Ishikawa (cell line): ENCODE data around the gene LCNL1.

Source experiments
- CEBPB ChIP-seq: IDR thresholded peaks from 2 replicates; pipeline ENCODE4 v1.6.1; 2012
- CREB1 ChIP-seq: IDR thresholded peaks from 2 replicates; pipeline ENCODE4 v1.6.1; 2012; ENCODE audit warnings: low read depth
- EGR1 ChIP-seq: IDR thresholded peaks from 2 replicates; pipeline ENCODE4 v1.6.1; 2012
- EP300 ChIP-seq: IDR thresholded peaks from 2 replicates; pipeline ENCODE4 v1.6.1; 2012; ENCODE audit warnings: borderline replicate concordance
- FOXM1 ChIP-seq: IDR thresholded peaks from 2 replicates; pipeline ENCODE4 v1.6.1; 2012; ENCODE audit warnings: low read depth, borderline replicate concordance
- NFIC ChIP-seq: IDR thresholded peaks from 2 replicates; pipeline ENCODE4 v1.6.1; 2012
- RAD21 ChIP-seq: IDR thresholded peaks from 2 replicates; pipeline ENCODE4 v1.6.1; 2012; ENCODE audit warnings: low read depth
- TAF1 ChIP-seq: IDR thresholded peaks from 2 replicates; pipeline ENCODE4 v1.6.1; 2012; ENCODE audit warnings: low read depth, mild to moderate bottlenecking
- TCF12 ChIP-seq: IDR thresholded peaks from 2 replicates; pipeline ENCODE4 v1.6.1; 2012; ENCODE audit warnings: low read depth
- TEAD4 ChIP-seq: IDR thresholded peaks from 2 replicates; pipeline ENCODE4 v1.6.1; 2012
- YY1 ChIP-seq: IDR thresholded peaks from 2 replicates; pipeline ENCODE4 v1.6.1; 2012; ENCODE audit warnings: low read depth
- ZBTB7A ChIP-seq: IDR thresholded peaks from 2 replicates; pipeline ENCODE4 v1.6.1; 2012; ENCODE audit warnings: low read depth
- TF ChIP-seq, protein P1 (sequence below): IDR thresholded peaks from 2 replicates; pipeline ENCODE4 v1.6.1; 2012
- TF ChIP-seq, protein P2 (sequence below): IDR thresholded peaks from 2 replicates; pipeline ENCODE4 v1.6.1; 2012
- TF ChIP-seq, protein P3 (sequence below): IDR thresholded peaks from 2 replicates; pipeline ENCODE4 v1.6.1; 2012; ENCODE audit warnings: low read depth, mild to moderate bottlenecking

LCNL1 gene

DNA sequence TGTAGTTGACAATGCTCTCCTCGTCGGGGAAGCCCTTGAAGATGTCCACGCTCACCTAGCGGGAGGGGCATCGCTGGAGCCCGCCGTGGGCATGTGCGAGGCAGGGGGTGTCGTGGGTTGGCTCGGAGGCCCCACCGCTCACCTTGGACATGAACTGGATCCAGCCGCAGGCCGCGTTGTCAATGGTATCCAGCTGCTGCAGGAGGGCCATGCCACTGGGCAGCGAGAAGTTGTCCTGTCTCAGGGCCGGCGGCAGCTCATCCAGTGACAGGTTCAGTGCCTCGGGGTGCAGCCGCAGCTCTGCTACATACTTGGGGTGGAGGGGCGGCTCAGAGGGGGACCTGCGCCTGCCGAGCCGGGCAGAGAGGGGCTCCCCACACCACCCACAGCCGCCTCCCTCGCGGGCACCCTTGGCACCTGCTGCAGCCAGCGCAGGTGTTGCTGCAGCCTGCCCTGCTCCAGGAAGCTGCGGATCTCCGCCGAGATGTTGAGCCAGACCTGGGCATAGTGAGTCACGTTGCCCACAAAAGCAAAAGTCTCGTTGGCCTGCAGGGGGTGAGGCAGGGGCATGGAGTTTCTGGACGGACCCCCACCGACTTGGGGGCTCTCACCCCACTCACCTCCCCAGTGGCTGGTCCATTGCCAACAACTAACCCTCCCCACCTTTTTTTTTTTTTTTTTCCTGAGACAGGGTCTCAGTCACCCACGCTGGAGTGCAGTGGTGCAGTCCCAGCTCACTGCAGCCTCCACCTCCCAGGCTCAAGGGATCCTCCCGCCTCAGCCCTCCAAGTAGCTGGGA is 36.2 kb downstream of the LCNL1 start:
- no peak for TF ChIP-seq NFIC
- no peak for TF ChIP-seq EP300
- TF ChIP-seq RAD21, result no peak
- TF ChIP-seq YY1, result no peak
- no peak for TF ChIP-seq ZBTB7A
- TF ChIP-seq TEAD4, result no peak
- TF ChIP-seq, protein P1, sequence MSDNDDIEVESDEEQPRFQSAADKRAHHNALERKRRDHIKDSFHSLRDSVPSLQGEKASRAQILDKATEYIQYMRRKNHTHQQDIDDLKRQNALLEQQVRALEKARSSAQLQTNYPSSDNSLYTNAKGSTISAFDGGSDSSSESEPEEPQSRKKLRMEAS, result no peak
- no peak for TF ChIP-seq TCF12
- TF ChIP-seq TAF1, result no peak
- TF ChIP-seq, protein P2, sequence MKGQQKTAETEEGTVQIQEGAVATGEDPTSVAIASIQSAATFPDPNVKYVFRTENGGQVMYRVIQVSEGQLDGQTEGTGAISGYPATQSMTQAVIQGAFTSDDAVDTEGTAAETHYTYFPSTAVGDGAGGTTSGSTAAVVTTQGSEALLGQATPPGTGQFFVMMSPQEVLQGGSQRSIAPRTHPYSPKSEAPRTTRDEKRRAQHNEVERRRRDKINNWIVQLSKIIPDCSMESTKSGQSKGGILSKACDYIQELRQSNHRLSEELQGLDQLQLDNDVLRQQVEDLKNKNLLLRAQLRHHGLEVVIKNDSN, result no peak
- TF ChIP-seq CEBPB, result no peak
- no peak for TF ChIP-seq FOXM1
- TF ChIP-seq, protein P3, sequence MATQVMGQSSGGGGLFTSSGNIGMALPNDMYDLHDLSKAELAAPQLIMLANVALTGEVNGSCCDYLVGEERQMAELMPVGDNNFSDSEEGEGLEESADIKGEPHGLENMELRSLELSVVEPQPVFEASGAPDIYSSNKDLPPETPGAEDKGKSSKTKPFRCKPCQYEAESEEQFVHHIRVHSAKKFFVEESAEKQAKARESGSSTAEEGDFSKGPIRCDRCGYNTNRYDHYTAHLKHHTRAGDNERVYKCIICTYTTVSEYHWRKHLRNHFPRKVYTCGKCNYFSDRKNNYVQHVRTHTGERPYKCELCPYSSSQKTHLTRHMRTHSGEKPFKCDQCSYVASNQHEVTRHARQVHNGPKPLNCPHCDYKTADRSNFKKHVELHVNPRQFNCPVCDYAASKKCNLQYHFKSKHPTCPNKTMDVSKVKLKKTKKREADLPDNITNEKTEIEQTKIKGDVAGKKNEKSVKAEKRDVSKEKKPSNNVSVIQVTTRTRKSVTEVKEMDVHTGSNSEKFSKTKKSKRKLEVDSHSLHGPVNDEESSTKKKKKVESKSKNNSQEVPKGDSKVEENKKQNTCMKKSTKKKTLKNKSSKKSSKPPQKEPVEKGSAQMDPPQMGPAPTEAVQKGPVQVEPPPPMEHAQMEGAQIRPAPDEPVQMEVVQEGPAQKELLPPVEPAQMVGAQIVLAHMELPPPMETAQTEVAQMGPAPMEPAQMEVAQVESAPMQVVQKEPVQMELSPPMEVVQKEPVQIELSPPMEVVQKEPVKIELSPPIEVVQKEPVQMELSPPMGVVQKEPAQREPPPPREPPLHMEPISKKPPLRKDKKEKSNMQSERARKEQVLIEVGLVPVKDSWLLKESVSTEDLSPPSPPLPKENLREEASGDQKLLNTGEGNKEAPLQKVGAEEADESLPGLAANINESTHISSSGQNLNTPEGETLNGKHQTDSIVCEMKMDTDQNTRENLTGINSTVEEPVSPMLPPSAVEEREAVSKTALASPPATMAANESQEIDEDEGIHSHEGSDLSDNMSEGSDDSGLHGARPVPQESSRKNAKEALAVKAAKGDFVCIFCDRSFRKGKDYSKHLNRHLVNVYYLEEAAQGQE, result no peak

DNA sequence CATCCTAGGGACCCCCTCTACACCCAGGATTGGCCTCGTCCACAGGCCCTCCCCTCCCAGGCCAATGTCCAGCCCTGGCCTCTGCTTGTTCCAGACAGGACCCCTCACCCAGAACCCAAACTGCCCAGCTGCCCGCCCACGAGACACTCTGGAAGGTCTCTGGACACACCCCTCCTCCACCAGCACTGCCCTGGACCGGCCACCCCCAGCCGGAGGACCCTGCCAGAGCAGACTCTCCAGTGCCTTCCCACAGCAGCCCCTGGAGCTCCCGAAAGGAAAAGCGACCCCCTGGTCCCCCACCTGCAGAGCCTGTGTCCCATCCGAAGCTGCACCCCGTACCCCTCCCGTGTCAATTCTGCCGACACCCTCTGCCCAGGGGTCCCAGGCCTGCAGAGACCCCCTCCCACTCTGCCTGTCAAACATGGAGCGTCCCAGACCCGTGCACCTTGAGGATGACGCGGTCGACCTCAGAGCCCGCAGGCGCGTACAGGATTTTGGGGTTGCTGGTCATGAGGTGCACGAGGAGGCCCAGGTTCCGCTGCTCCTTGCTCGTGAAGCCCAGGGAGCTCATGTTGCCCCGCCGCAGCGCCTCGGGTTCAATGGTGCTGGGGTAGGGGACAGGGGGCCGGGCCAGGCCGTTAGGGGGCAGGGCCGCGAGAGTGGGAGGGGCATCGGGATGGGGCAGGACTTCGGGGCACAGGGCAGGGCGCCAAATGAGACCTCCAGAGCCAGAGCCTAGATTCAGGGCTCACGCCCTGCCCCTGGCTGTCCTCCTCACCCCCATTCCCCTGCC is 37.3 kb downstream of the LCNL1 start:
- TF ChIP-seq EP300 (no peak), TCF12 (no peak), TEAD4 (no peak), RAD21 (no peak), CEBPB (no peak), CREB1 (no peak), NFIC (no peak)
- TF ChIP-seq, protein P3, result no peak
- TF ChIP-seq, protein P2, result no peak
- TF ChIP-seq, protein P1, result no peak

DNA sequence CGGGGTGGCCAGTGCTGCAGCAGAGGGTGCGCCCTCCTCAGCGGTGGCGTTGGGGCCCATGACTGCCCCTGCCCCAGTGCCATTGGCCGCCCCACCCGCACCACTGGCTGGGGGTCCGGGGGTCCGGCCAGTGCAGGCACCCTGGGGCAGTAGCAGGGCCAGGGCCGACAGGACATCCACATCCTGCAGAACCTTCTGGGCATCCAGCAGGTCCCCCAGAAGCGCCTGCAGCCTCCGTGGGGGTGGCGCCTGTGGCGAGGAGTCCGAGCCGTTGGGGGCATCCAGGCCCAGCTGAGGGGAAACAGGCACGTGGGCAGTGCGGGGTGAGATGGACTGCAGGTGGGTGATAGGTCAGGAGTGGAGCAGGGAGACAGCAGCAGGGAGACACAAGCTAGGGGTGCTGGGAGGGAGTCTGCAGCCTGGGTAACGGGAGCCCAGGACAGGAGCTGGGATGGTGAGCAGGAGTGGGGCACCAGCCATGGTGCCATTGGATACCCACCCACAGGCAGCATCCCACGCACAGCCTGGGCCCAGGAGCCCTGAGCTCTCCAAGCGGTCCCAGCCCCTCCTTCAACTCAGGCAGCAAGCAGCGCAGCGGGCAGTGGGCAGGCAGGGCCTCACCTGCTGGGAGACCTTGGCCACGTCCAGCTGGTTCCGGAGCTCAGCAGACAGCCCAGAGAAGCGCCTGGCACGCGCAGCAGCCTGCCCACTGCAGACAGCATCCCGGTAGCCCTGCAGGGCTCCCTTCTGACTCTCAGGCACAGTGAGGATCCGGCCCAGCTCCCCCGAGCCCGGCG is 38.2 kb downstream of the LCNL1 start:
- no peak for TF ChIP-seq EGR1
- TF ChIP-seq EP300, result no peak
- TF ChIP-seq ZBTB7A, result no peak
- TF ChIP-seq, protein P1, result no peak
- TF ChIP-seq, protein P2, result no peak
- TF ChIP-seq TEAD4, result no peak
- TF ChIP-seq CREB1, result no peak
- TF ChIP-seq, protein P3, result no peak
- no peak for TF ChIP-seq FOXM1
- TF ChIP-seq YY1, result no peak
- TF ChIP-seq NFIC, result no peak
- TF ChIP-seq RAD21, result no peak
- TF ChIP-seq TAF1, result no peak
- no peak for TF ChIP-seq CEBPB
- TF ChIP-seq TCF12, result no peak
